ENCODE data around the gene ZNF548.

DNA sequence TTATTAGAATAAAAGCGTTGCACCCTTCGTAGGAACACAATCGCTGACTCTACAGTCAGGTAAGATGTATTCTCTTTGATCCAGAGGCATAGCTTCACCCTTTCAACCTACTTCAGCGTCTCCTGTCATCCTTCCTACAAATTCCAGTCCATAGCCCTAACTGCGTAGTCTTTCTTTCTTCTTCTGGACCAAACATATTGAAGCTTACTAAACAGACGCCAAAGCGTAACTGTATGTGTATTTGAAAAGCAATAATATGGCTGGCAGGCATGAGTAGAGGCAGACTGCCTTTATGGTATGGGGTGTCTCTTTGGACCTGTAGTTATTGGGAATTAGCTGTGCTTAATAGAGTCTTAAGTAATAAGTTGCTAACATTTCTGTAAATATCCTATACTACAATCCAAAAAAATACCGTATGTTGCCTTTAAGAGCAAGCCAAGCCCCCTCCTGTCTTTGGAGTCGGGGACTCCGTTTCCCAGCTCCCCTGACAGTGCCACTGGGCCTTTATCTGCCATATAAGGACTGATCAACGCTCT lies 392 bp upstream of the ZNF548 start:
- TF ChIP-seq, protein P1, sequence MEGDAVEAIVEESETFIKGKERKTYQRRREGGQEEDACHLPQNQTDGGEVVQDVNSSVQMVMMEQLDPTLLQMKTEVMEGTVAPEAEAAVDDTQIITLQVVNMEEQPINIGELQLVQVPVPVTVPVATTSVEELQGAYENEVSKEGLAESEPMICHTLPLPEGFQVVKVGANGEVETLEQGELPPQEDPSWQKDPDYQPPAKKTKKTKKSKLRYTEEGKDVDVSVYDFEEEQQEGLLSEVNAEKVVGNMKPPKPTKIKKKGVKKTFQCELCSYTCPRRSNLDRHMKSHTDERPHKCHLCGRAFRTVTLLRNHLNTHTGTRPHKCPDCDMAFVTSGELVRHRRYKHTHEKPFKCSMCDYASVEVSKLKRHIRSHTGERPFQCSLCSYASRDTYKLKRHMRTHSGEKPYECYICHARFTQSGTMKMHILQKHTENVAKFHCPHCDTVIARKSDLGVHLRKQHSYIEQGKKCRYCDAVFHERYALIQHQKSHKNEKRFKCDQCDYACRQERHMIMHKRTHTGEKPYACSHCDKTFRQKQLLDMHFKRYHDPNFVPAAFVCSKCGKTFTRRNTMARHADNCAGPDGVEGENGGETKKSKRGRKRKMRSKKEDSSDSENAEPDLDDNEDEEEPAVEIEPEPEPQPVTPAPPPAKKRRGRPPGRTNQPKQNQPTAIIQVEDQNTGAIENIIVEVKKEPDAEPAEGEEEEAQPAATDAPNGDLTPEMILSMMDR (conservative IDR thresholded peaks at IDR 0.05; ENCODE audit: low read depth, low read length) = no peak
- no peak for TF ChIP-seq EZH2 (IDR thresholded peaks at IDR 0.05; ENCODE audit: borderline replicate concordance, low read depth, low read length, poor library complexity, severe bottlenecking)
